ENCODE results near the gene MTMR8.

DNA sequence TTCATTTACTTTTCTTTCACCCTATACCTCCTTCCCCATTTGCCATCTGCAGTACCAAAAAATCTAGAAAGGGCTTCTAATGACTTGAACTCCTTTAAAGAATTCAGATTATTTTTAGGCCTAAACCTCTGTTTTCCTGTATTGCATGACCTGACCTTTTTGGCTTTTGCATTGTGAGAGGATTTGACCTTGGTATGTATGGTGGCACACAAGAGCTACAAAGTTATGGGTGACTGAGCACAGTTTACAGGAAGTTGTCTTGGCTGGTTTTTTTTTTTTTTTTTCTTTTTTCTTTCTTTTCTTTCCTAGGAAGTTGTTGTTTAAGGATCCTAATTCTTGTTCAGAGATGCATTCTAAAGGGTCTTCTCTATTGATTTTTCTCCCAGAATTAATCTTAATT, 32.0 kb upstream of the MTMR8 start:
- TF ChIP-seq EZH2 (IDR thresholded peaks at IDR 0.05) (no peak), EZH2phosphoT487 (IDR thresholded peaks at IDR 0.05) (no peak)
- TF ChIP-seq, protein P1, sequence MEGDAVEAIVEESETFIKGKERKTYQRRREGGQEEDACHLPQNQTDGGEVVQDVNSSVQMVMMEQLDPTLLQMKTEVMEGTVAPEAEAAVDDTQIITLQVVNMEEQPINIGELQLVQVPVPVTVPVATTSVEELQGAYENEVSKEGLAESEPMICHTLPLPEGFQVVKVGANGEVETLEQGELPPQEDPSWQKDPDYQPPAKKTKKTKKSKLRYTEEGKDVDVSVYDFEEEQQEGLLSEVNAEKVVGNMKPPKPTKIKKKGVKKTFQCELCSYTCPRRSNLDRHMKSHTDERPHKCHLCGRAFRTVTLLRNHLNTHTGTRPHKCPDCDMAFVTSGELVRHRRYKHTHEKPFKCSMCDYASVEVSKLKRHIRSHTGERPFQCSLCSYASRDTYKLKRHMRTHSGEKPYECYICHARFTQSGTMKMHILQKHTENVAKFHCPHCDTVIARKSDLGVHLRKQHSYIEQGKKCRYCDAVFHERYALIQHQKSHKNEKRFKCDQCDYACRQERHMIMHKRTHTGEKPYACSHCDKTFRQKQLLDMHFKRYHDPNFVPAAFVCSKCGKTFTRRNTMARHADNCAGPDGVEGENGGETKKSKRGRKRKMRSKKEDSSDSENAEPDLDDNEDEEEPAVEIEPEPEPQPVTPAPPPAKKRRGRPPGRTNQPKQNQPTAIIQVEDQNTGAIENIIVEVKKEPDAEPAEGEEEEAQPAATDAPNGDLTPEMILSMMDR (IDR thresholded peaks at IDR 0.05) = no peak

Measured in neural progenitor cell (in vitro differentiated cells).